Measurements from ENCODE around the gene RETNLB.

GRCh38 chr3:108728934-108729333 lies 28.3 kb downstream of the RETNLB start:
- TF ChIP-seq POLR2A (IDR thresholded peaks at IDR 0.05) = no peak
- TF ChIP-seq CTCF (IDR thresholded peaks at IDR 0.05 in 4 of 5, conservative IDR thresholded peaks at IDR 0.05 in 1 of 5) = no peak
